GM23248 (cell line): ENCODE data around the gene TECPR2. TPM values are rescaled to one million over a fixed set of nuclear protein-coding genes. Genes with fewer than 3 reads are reported as not detected.
A peak's percentile ranks its signal among the peaks of the same experiment; 100 is the strongest.

Experiments used
- DNase-seq: peaks from one replicate; pipeline ENCODE4 v3.0.0-alpha.2; 2015
- H2AFZ ChIP-seq: fragments of 200-600 bp; sonication (generic); 2 replicates; pipeline ENCODE4 v1.6.1; 2016; ENCODE audit warnings: antibody characterized with exemption
- H3F3A ChIP-seq: fragments of 200-600 bp; sonication (generic); 2 replicates; pipeline ENCODE4 v1.6.1; 2016; ENCODE audit warnings: mild to moderate bottlenecking, antibody characterized with exemption, mixed run types; ENCODE audit not compliant: insufficient read depth
- H3K27ac ChIP-seq: fragments of 200-600 bp; sonication (generic); 2 replicates; pipeline ENCODE4 v1.5.1; 2016; ENCODE audit warnings: mild to moderate bottlenecking
- H3K27me3 ChIP-seq: fragments of 200-600 bp; sonication (generic); replicated peaks from 2 replicates; pipeline ENCODE4 v1.6.1; 2016; ENCODE audit warnings: mild to moderate bottlenecking; ENCODE audit not compliant: insufficient read depth
- H3K36me3 ChIP-seq: fragments of 200-600 bp; sonication (generic); 2 replicates; pipeline ENCODE4 v1.6.1; 2016; ENCODE audit warnings: low read depth, mild to moderate bottlenecking
- H3K4me1 ChIP-seq: fragments of 200-600 bp; sonication (generic); 2 replicates; pipeline ENCODE4 v1.6.1; 2016; ENCODE audit warnings: mild to moderate bottlenecking; ENCODE audit not compliant: insufficient read depth
- H3K4me2 ChIP-seq: fragments of 200-600 bp; sonication (generic); one replicate; pipeline ENCODE4 v1.6.1; 2016; ENCODE audit warnings: mild to moderate bottlenecking; ENCODE audit not compliant: unreplicated experiment
- H3K4me3 ChIP-seq: fragments of 200-600 bp; sonication (generic); 2 replicates; pipeline ENCODE4 v1.5.1; 2016; ENCODE audit warnings: mild to moderate bottlenecking
- H3K79me2 ChIP-seq: fragments of 200-600 bp; sonication (generic); 2 replicates; pipeline ENCODE4 v1.6.1; 2016; ENCODE audit warnings: mild to moderate bottlenecking; ENCODE audit not compliant: insufficient read depth
- H3K9ac ChIP-seq: fragments of 200-600 bp; sonication (generic); 2 replicates; pipeline ENCODE4 v1.6.1; 2016; ENCODE audit warnings: mild to moderate bottlenecking
- H3K9me2 ChIP-seq: fragments of 200-600 bp; sonication (generic); 2 replicates; pipeline ENCODE4 v1.6.1; 2016; ENCODE audit warnings: mixed run types, mild to moderate bottlenecking, moderate library complexity; ENCODE audit not compliant: insufficient read depth
- H3K9me3 ChIP-seq: fragments of 200-600 bp; sonication (generic); one replicate; pipeline ENCODE4 v1.6.1; 2017; ENCODE audit warnings: low read depth
- H4K20me1 ChIP-seq: fragments of 200-600 bp; sonication (generic); 2 replicates; pipeline ENCODE4 v1.6.0; 2016; ENCODE audit not compliant: insufficient read depth
- EZH2 ChIP-seq: fragments of 200-600 bp; sonication (generic); IDR thresholded peaks from 2 replicates; pipeline ENCODE4 v1.6.1; 2018; ENCODE audit warnings: antibody characterized with exemption, mild to moderate bottlenecking; ENCODE audit not compliant: insufficient read depth, poor library complexity, severe bottlenecking
- EZH2phosphoT487 ChIP-seq: fragments of 200-600 bp; sonication (generic); IDR thresholded peaks from 2 replicates; pipeline ENCODE4 v1.6.1; 2018; ENCODE audit warnings: antibody characterized with exemption, moderate library complexity, mild to moderate bottlenecking, low read depth; ENCODE audit not compliant: insufficient read depth
- WGBS, 2 experiments: methylation state at CpG; one replicate each; pipeline ENCODE4 v1.1.6; 2015 to 2017; ENCODE audit warnings: low lambda C conversion rate in 2 of 2, low coverage in 1 of 2; ENCODE audit errors: missing lambda C conversion rate in 2 of 2; 5-methylcytosine and 5-hydroxymethylcytosine counted together
- in situ Hi-C: fragments of 300-500 bp; cut with MboI; formaldehyde crosslinking; loops from 2 replicates; pipeline ENCODE4 v1.15.0; 2020
- polyA plus RNA-seq: library from polyadenylated mRNA; unstranded; fragments of >200 nt; fragmentation: Nextera tagmentation; extraction: Ambion mirVana; gene quantifications from 2 replicates; pipeline ENCODE4 v1.2.1, GENCODE V29; 2016
- total RNA-seq: library from RNA; depleted of rRNA; stranded (reverse); fragments of >200 nt; shearing (Covaris generic); gene quantifications from 2 replicates; pipeline ENCODE4 v1.2.3, GENCODE V29; 2014

TECPR2 gene
- total and polyA plus RNA-seq, 2 experiments from 2014 or later: 11.4 to 15.8 TPM

GRCh38 chr14:102378830-102379229, 16.1 kb downstream of the TECPR2 start:
- H3K4me3 ChIP-seq: no peak overlapping the region
- H3F3A ChIP-seq: peaks cover 4% of the 10 kb centered on the region; the same call in 1 of the 2 replicates
- no peak overlapping the region for H3K9ac ChIP-seq
- H2AFZ ChIP-seq: no peak overlapping the region
- no peaks in the 10 kb centered on the region for H3K9me3 ChIP-seq
- no peaks in the 10 kb centered on the region for H3K4me1 ChIP-seq
- TF ChIP-seq EZH2 (no peak), EZH2phosphoT487 (no peak)
- DNase-seq: no peak
- in situ Hi-C loops: no loop called here
- peaks cover 20% of the 10 kb centered on the region for H3K36me3 ChIP-seq
- no peaks in the 10 kb centered on the region for H3K9me2 ChIP-seq
- peaks cover 29% of the 10 kb centered on the region for H3K79me2 ChIP-seq
- H4K20me1 ChIP-seq: no peaks in the 10 kb centered on the region
- WGBS, 2 experiments: 92 to 94% methylated on average over 9 of the region's 9 CpGs
- H3K4me2 ChIP-seq: no peak overlapping the region
- H3K27ac ChIP-seq: no peak overlapping the region
- H3K27me3 ChIP-seq: no peaks in the 10 kb centered on the region

GRCh38 chr14:102387086-102387485, 24.3 kb downstream of the TECPR2 start:
- Histone ChIP-seq H3K79me2 (peaks cover 5% of the 10 kb centered on the region; the same call in 1 of the 2 replicates), H3K9me2 (no peaks in the 10 kb centered on the region), H3K27me3 (no peaks in the 10 kb centered on the region), H3K4me1 (peaks cover 14% of the 10 kb centered on the region; the same call in 1 of the 2 replicates), H2AFZ (no peak overlapping the region), H3K4me2 (no peak overlapping the region), H3K9ac (no peak overlapping the region), H3K27ac (no peak overlapping the region), H3K36me3 (0 out of 2 replicates have a peak, but pooled peaks cover 3% of the 10 kb centered on the region), H4K20me1 (peaks cover 3% of the 10 kb centered on the region; the same call in 1 of the 2 replicates), H3K4me3 (no peak overlapping the region), H3K9me3 (no peaks in the 10 kb centered on the region), H3F3A (peaks cover 15% of the 10 kb centered on the region)
- DNase-seq: no peak
- in situ Hi-C loops: no loop called here
- TF ChIP-seq EZH2: no peak
- TF ChIP-seq EZH2phosphoT487: no peak

- peaks cover 23% of the 10 kb centered on the region for H3F3A ChIP-seq
- H3K4me1 ChIP-seq: peaks cover 14% of the 10 kb centered on the region; the same call in 1 of the 2 replicates
- 0 out of 2 replicates have a peak, but pooled peaks cover 3% of the 10 kb centered on the region for H3K36me3 ChIP-seq
- no peaks in the 10 kb centered on the region for H3K9me2 ChIP-seq
- H4K20me1 ChIP-seq: peaks cover 3% of the 10 kb centered on the region; the same call in 1 of the 2 replicates
- no peak overlapping the region for H2AFZ ChIP-seq
- no peak overlapping the region for H3K4me2 ChIP-seq
- no peaks in the 10 kb centered on the region for H3K9me3 ChIP-seq
- no peak for DNase-seq
- no peak overlapping the region for H3K27ac ChIP-seq
- WGBS, 2 experiments: 97 to 100% methylated on average over 2 of the region's 2 CpGs
- no peak overlapping the region for H3K4me3 ChIP-seq
- TF ChIP-seq EZH2: no peak
- TF ChIP-seq EZH2phosphoT487: no peak
- no peaks in the 10 kb centered on the region for H3K27me3 ChIP-seq
- peaks cover 15% of the 10 kb centered on the region; the same call in 1 of the 2 replicates for H3K79me2 ChIP-seq
- in situ Hi-C loops: no loop called here
- H3K9ac ChIP-seq: no peak overlapping the region
These were observed 26.5 kb downstream of the TECPR2 start for GRCh38 chr14:102389246-102389645.

GRCh38 chr14:102390064-102390855, 27.5 kb downstream of the TECPR2 start:
- Histone ChIP-seq H2AFZ (no peak overlapping the region), H3K27ac (peak overlapping the region; percentile 35), H3K9ac (no peak overlapping the region), H3K79me2 (peaks cover 17% of the 10 kb centered on the region; the same call in 1 of the 2 replicates), H3K9me2 (no peaks in the 10 kb centered on the region), H4K20me1 (peaks cover 3% of the 10 kb centered on the region; the same call in 1 of the 2 replicates), H3K4me3 (no peak overlapping the region), H3K36me3 (0 out of 2 replicates have a peak, but pooled peaks cover 3% of the 10 kb centered on the region), H3K4me2 (no peak overlapping the region), H3K9me3 (no peaks in the 10 kb centered on the region), H3F3A (peaks cover 23% of the 10 kb centered on the region), H3K4me1 (peaks cover 14% of the 10 kb centered on the region; the same call in 1 of the 2 replicates), H3K27me3 (no peaks in the 10 kb centered on the region)
- in situ Hi-C loops: no loop called here
- no peak for TF ChIP-seq EZH2
- no peak for TF ChIP-seq EZH2phosphoT487
- DNase-seq: peak; percentile 43
- WGBS, 2 experiments: 32 to 34% methylated on average over 2 of the region's 2 CpGs
